ENCODE results near the gene MLNR.

Gene MLNR

GRCh38 chr13:49240017-49240416 lies 19.9 kb downstream of the MLNR start:
- no peaks in the 10 kb centered on the region for H4K20me1 ChIP-seq (ENCODE audit: low read depth, low read length)
- no peak overlapping the region for H3K4me2 ChIP-seq (ENCODE audit: low read depth, low read length, poor library complexity, severe bottlenecking)
- H3K4me3 ChIP-seq (ENCODE audit: insufficient read depth, low read length, poor library complexity, severe bottlenecking) = no peak overlapping the region
- no peaks in the 10 kb centered on the region for H3K9me2 ChIP-seq (replicated peaks; ENCODE audit: insufficient read depth, low read length)
- no peak for TF ChIP-seq EZH2phosphoT487 (conservative IDR thresholded peaks at IDR 0.05; ENCODE audit: low read length)
- TF ChIP-seq CTCF (IDR thresholded peaks at IDR 0.05; ENCODE audit: insufficient read depth, low read length, poor library complexity, severe bottlenecking) = peak; percentile 29
- H3K9ac ChIP-seq (ENCODE audit: low read length) = no peak overlapping the region
- no peak overlapping the region for H2AFZ ChIP-seq (ENCODE audit: low read depth, low read length, severe bottlenecking)
- H3F3A ChIP-seq (ENCODE audit: insufficient read depth) = no peaks in the 10 kb centered on the region; the same call in 1 of the 2 replicates
- H3K36me3 ChIP-seq (ENCODE audit: low read length) = no peaks in the 10 kb centered on the region
- H3K79me2 ChIP-seq (ENCODE audit: insufficient read depth, low read length) = no peaks in the 10 kb centered on the region
- no peaks in the 10 kb centered on the region for H3K27me3 ChIP-seq (ENCODE audit: low read length)
- no peaks in the 10 kb centered on the region for H3K9me3 ChIP-seq (ENCODE audit: insufficient read depth, low read length)
- no peak overlapping the region for H3K27ac ChIP-seq (ENCODE audit: low read depth, low read length)

GRCh38 chr13:49241296-49241695 lies 21.2 kb downstream of the MLNR start:
- Histone ChIP-seq H3F3A (ENCODE audit: insufficient read depth) (no peaks in the 10 kb centered on the region; the same call in 1 of the 2 replicates), H3K4me2 (ENCODE audit: low read depth, low read length, poor library complexity, severe bottlenecking) (no peak overlapping the region), H3K27ac (ENCODE audit: low read depth, low read length) (no peak overlapping the region), H3K9ac (ENCODE audit: low read length) (no peak overlapping the region), H4K20me1 (ENCODE audit: low read depth, low read length) (no peaks in the 10 kb centered on the region), H2AFZ (ENCODE audit: low read depth, low read length, severe bottlenecking) (no peak overlapping the region), H3K79me2 (ENCODE audit: insufficient read depth, low read length) (no peaks in the 10 kb centered on the region), H3K9me2 (replicated peaks; ENCODE audit: insufficient read depth, low read length) (no peaks in the 10 kb centered on the region), H3K9me3 (ENCODE audit: insufficient read depth, low read length) (no peaks in the 10 kb centered on the region), H3K27me3 (ENCODE audit: low read length) (no peaks in the 10 kb centered on the region), H3K36me3 (ENCODE audit: low read length) (no peaks in the 10 kb centered on the region), H3K4me3 (ENCODE audit: insufficient read depth, low read length, poor library complexity, severe bottlenecking) (no peak overlapping the region)
- no peak for TF ChIP-seq CTCF (IDR thresholded peaks at IDR 0.05; ENCODE audit: insufficient read depth, low read length, poor library complexity, severe bottlenecking)
- no peak for TF ChIP-seq EZH2phosphoT487 (conservative IDR thresholded peaks at IDR 0.05; ENCODE audit: low read length)

GRCh38 chr13:49245101-49245500 lies 25.0 kb downstream of the MLNR start:
- no peak for TF ChIP-seq CTCF (IDR thresholded peaks at IDR 0.05; ENCODE audit: insufficient read depth, low read length, poor library complexity, severe bottlenecking)
- TF ChIP-seq EZH2phosphoT487 (conservative IDR thresholded peaks at IDR 0.05; ENCODE audit: low read length) = no peak
- Histone ChIP-seq H3K9ac (ENCODE audit: low read length) (no peak overlapping the region), H3K79me2 (ENCODE audit: insufficient read depth, low read length) (no peaks in the 10 kb centered on the region; the same call in 1 of the 2 replicates), H2AFZ (ENCODE audit: low read depth, low read length, severe bottlenecking) (no peak overlapping the region), H3K27ac (ENCODE audit: low read depth, low read length) (no peak overlapping the region), H3F3A (ENCODE audit: insufficient read depth) (no peaks in the 10 kb centered on the region; the same call in 1 of the 2 replicates), H3K4me2 (ENCODE audit: low read depth, low read length, poor library complexity, severe bottlenecking) (no peak overlapping the region), H3K9me2 (replicated peaks; ENCODE audit: insufficient read depth, low read length) (no peaks in the 10 kb centered on the region), H4K20me1 (ENCODE audit: low read depth, low read length) (no peaks in the 10 kb centered on the region), H3K9me3 (ENCODE audit: insufficient read depth, low read length) (no peaks in the 10 kb centered on the region), H3K36me3 (ENCODE audit: low read length) (no peaks in the 10 kb centered on the region), H3K27me3 (ENCODE audit: low read length) (no peaks in the 10 kb centered on the region), H3K4me3 (ENCODE audit: insufficient read depth, low read length, poor library complexity, severe bottlenecking) (no peak overlapping the region)

Measured in SU-DHL-6 (cell line).